Thyroid gland (tissue), 4 donors: Measurements from ENCODE around the gene PNMA6F.

ENCODE experiments used
- CTCF ChIP-seq, 6 experiments: fragments of 200-600 bp in 3 of 6; fragments of 450-650 bp in 3 of 6; sonication (generic) in 3 of 6; IDR thresholded peaks; one replicate each; pipeline ENCODE4 v1.5.1; 2016 to 2019; ENCODE audit warnings: antibody characterized with exemption in 6 of 6, mild to moderate bottlenecking in 2 of 6, inconsistent platforms in 1 of 6, moderate library complexity in 1 of 6
- POLR2A ChIP-seq, 2 donors: fragments of 450-650 bp; IDR thresholded peaks; one replicate each; pipeline ENCODE4 v1.6.1; 2017; ENCODE audit warnings: antibody characterized with exemption in 2 of 2, mild to moderate bottlenecking in 2 of 2, moderate library complexity in 1 of 2

DNA sequence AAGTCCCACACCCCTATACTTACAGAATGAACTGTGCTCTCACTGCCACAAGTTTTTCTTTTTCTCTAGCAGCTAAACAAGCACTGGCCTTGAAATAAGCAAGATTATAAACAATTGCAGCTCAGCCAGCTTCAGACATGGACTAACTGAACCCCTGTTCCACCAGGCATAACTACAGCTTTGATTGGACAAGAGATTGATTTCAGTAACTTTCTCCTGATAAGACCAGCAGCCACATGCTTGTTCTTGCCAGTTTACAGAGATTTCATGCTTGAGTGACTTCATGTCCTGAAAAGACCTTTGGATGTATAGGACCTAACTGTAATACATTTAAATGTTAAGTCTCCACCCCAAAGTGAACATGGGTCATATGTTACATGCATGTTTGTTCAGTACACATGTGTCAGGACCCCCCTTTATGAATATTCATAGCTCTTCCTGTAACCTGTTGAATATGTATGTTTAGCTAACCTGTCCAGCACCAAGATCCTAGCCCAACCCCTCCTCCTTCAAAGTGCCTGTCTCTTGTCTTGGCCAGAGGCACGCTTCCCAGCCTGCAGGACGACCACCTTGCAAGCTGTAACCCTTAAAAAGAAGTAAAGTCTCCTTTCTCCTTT, 40.3 kb upstream of the PNMA6F start:
- TF ChIP-seq CTCF (IDR thresholded peaks at IDR 0.05) (no peak), POLR2A (IDR thresholded peaks at IDR 0.05) (no peak)
